GM12878 (cell line): ENCODE data around the gene USP10. TPM values are rescaled to one million over a fixed set of nuclear protein-coding genes. Genes with fewer than 3 reads are reported as not detected.

Source experiments
- ATAC-seq: fragments of 200-7000 bp; cut with Tn5 transposase; 3 replicates; pipeline ENCODE4 v1.9.1; 2020; ENCODE audit warnings: mild to moderate bottlenecking, moderate library complexity
- BruUV-seq: library from RNA; stranded (reverse); fragments of 400-500 nt; replicated peaks from 2 replicates; lab custom pipeline; 2021; lab: Mats Ljungman, UMichigan
- CTCF ChIA-PET: fragments of 300-600 bp; sonication (Branson Sonifier 250); formaldehyde crosslinking; extraction: SDS; loops from one replicate; lab custom pipeline; 2021; ENCODE audit warnings: inconsistent platforms; lab: Yijun Ruan, JAX
- POLR2A ChIA-PET: fragments of 350-600 bp; formaldehyde crosslinking; extraction: SDS; loops from one replicate; lab custom pipeline; 2021; ENCODE audit warnings: inconsistent platforms; lab: Charles Lee
- RAD21 ChIA-PET: fragments of 300-600 bp; sonication (Branson Sonifier 250); formaldehyde crosslinking; loops from one replicate; lab custom pipeline; 2023; ENCODE audit warnings: antibody characterized with exemption; ENCODE audit not compliant: unreplicated experiment; lab: Charles Lee
- SMC1A ChIA-PET: fragments of 300-600 bp; sonication (Branson Sonifier 250); formaldehyde crosslinking; loops from one replicate; lab custom pipeline; 2023; ENCODE audit not compliant: unreplicated experiment, uncharacterized antibody; lab: Charles Lee
- DNase-seq: peaks from one replicate; pipeline ENCODE4 v3.0.0-alpha.2; 2011; ENCODE audit warnings: low read depth, low spot score
- FAIRE-seq: peaks from 3 replicates; lab custom pipeline; 2011; peaks lifted over from hg19 to GRCh38; lab: Jason Lieb, UNC
- H2AFZ ChIP-seq: 2 replicates; pipeline ENCODE4 v1.6.0; 2011; ENCODE audit warnings: low read depth, low read length, control low read depth; ENCODE audit not compliant: control insufficient read depth
- H3K27ac ChIP-seq: 2 replicates; pipeline ENCODE4 v1.5.1; 2011; ENCODE audit warnings: control low read depth; ENCODE audit not compliant: control insufficient read depth, insufficient read depth
- H3K27me3 ChIP-seq, 2 experiments: replicated peaks in 1 of 2; 2 replicates each; pipeline versions ENCODE4 v1.6.0 to v1.6.1; 2011; ENCODE audit warnings: low read length in 1 of 2; ENCODE audit not compliant: control insufficient read depth in 2 of 2, insufficient read depth in 2 of 2
- H3K36me3 ChIP-seq, 2 experiments: 2 replicates each; pipeline ENCODE4 v1.5.1; 2011; ENCODE audit warnings: low read length in 1 of 2; ENCODE audit not compliant: control insufficient read depth in 2 of 2, insufficient read depth in 2 of 2
- H3K4me1 ChIP-seq: 2 replicates; pipeline ENCODE4 v1.6.1; 2011; ENCODE audit warnings: mild to moderate bottlenecking, low read length, moderate library complexity, mixed read lengths; ENCODE audit not compliant: control insufficient read depth, insufficient read depth
- H3K4me2 ChIP-seq: 2 replicates; pipeline ENCODE4 v1.6.0; 2011; ENCODE audit warnings: control low read depth; ENCODE audit not compliant: control insufficient read depth, insufficient read depth
- H3K4me3 ChIP-seq: fragments of 200-600 bp; sonication (generic); 2 replicates; pipeline ENCODE4 v1.5.1; 2016
- H3K79me2 ChIP-seq: 2 replicates; pipeline ENCODE4 v1.6.0; 2011; ENCODE audit warnings: low read length; ENCODE audit not compliant: control insufficient read depth, insufficient read depth
- H3K9ac ChIP-seq: 2 replicates; pipeline ENCODE4 v1.8.0; 2011; ENCODE audit warnings: low read length, control low read depth, mixed read lengths; ENCODE audit not compliant: control insufficient read depth, insufficient read depth
- H3K9me3 ChIP-seq: replicated peaks from 3 replicates; pipeline ENCODE4 v1.5.1; 2011; ENCODE audit warnings: mild to moderate bottlenecking, low read length; ENCODE audit not compliant: control insufficient read depth, insufficient read depth
- H4K20me1 ChIP-seq: 2 replicates; pipeline ENCODE4 v1.6.0; 2011; ENCODE audit not compliant: control insufficient read depth, insufficient read depth
- BRCA1 ChIP-seq: IDR thresholded peaks from 2 replicates; pipeline ENCODE4 v1.6.1; 2011; ENCODE audit warnings: low read depth, low read length, improper control_type of control experiment
- LARP7 ChIP-seq: fragments of 450-650 bp; IDR thresholded peaks from 2 replicates; pipeline ENCODE4 v1.6.1; 2017; ENCODE audit warnings: mild to moderate bottlenecking
- PML ChIP-seq: IDR thresholded peaks from 2 replicates; pipeline ENCODE4 v1.6.1; 2012; ENCODE audit warnings: low read length, inconsistent platforms
- SIN3A ChIP-seq: IDR thresholded peaks from 2 replicates; pipeline ENCODE4 v1.6.1; 2012; ENCODE audit warnings: low read depth, low read length, improper control_type of control experiment
- SKIL ChIP-seq: fragments of 450-650 bp; IDR thresholded peaks from 2 replicates; pipeline ENCODE4 v1.6.1; 2017; ENCODE audit warnings: mild to moderate bottlenecking, low read depth, inconsistent platforms; ENCODE audit not compliant: poor library complexity, severe bottlenecking
- SP1 ChIP-seq: IDR thresholded peaks from one replicate; pipeline ENCODE4 v1.6.1; 2011; ENCODE audit warnings: low read depth, low read length
- SREBF2 ChIP-seq: IDR thresholded peaks from 2 replicates; pipeline ENCODE4 v1.6.1; 2012; ENCODE audit warnings: mild to moderate bottlenecking, low read length
- ZZZ3 ChIP-seq: IDR thresholded peaks from 2 replicates; pipeline ENCODE4 v1.6.1; 2011; ENCODE audit warnings: low read depth; ENCODE audit not compliant: control insufficient read depth, insufficient read length
- WGBS: methylation state at CpG from one replicate; pipeline ENCODE4 v1.1.6; 2016; ENCODE audit warnings: low lambda C conversion rate; ENCODE audit not compliant: insufficient replicate concordance, insufficient coverage; ENCODE audit errors: missing lambda C conversion rate; 5-methylcytosine and 5-hydroxymethylcytosine counted together
- in situ Hi-C: fragments of 300-500 bp; cut with MboI; formaldehyde crosslinking; loops from 9 replicates; pipeline ENCODE4 v1.14.3; 2018; ENCODE audit warnings: mixed read lengths
- intact Hi-C: fragments of 100-400 bp; cut with micrococcal nuclease; formaldehyde crosslinking; loops from one replicate; pipeline ENCODE4 v1.14.2; 2022; ENCODE audit not compliant: unreplicated experiment
- polyA plus RNA-seq, 11 experiments: library from polyadenylated mRNA; depleted of rRNA in 4 of 11; unstranded in 6 of 11; stranded (reverse) in 5 of 11; fragments of >200 nt; fragmentation: Nextera tagmentation in 4 of 11; fragmentation: Illumina TruSeq in 1 of 11; extraction: Ambion mirVana in 4 of 11; extraction: Trizol in 1 of 11; gene quantifications; 1 replicate in 1 of 11; 2 replicates in 10 of 11; pipeline versions ENCODE4 v1.2.1 to v1.2.3, GENCODE V29; 2011 to 2016; ENCODE audit warnings: inconsistent platforms in 2 of 11, missing spikeins in 2 of 11, low read depth in 1 of 11
- total RNA-seq, 4 experiments: library from RNA; depleted of rRNA in 3 of 4; stranded (reverse); fragments of >200 nt in 3 of 4; fragmentation: Illumina TruSeq in 1 of 4; extraction: Trizol in 1 of 4; gene quantifications; 2 replicates each; pipeline versions ENCODE4 v1.2.1 to v1.2.3, GENCODE V29; 2013 to 2021

The USP10 gene
- total and polyA plus RNA-seq, 10 of the 15 experiments (the other 5 are each of a cell fraction or from before 2014, with no cell fraction given): 46.1 to 160 (median 105) TPM

DNA sequence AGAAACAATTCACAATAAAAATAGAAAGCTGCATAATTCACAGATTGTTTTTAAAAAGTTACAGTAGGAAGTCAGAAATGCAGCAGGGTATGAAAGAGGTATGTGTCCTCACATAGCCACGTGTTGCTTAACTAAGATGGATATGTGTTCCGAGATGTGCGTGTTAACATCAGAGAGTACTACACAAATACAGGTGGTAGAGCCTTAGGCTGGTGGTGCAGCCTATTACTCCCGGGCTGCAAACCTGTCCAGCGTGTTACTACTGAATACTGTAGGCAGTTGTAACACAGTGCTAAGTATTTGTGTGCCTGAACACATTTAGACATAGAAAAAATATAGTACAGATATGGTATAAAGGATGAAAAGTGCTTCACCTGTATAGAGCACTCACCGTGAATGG, 46.4 kb downstream of the USP10 start:
- Histone ChIP-seq H3K4me3 (no peak overlapping the region), H3K27me3 (no peaks in the 10 kb centered on the region), H3K9ac (no peak overlapping the region), H3K4me2 (no peak overlapping the region), H3K36me3 (peaks cover 12 to 30% of the 10 kb centered on the region in 2 experiments), H2AFZ (no peak overlapping the region), H3K4me1 (peaks cover 15% of the 10 kb centered on the region), H3K27ac (no peak overlapping the region), H4K20me1 (no peaks in the 10 kb centered on the region), H3K79me2 (peaks cover 55% of the 10 kb centered on the region), H3K9me3 (no peaks in the 10 kb centered on the region)
- ChIA-PET SMC1A (interaction anchor here (0.9 to 2.1 kb wide), 6 partner anchors 8 to 225 kb away, joined by 3 to 12 read pairs (median 4); no protein-coding TSS in a partner anchor), RAD21 (no interaction called here), POLR2A (interaction anchor here (0.5 to 1.7 kb wide), 3 partner anchors 10 to 155 kb away, joined by 3 to 5 read pairs (median 4); no protein-coding TSS in a partner anchor), CTCF (interaction anchor here (0.6 to 12.5 kb wide), 8 partner anchors 8 to 225 kb away, joined by 3 to 239 read pairs (median 6); no protein-coding TSS in a partner anchor)
- intact Hi-C loops (no loop called here), in situ Hi-C loops (no loop called here)
- TF ChIP-seq SIN3A: no peak
- no peak for TF ChIP-seq SKIL
- no peak for TF ChIP-seq SREBF2
- TF ChIP-seq SP1: no peak
- TF ChIP-seq PML: no peak
- no peak for TF ChIP-seq BRCA1
- no peak for TF ChIP-seq LARP7
- TF ChIP-seq ZZZ3: no peak
- ATAC-seq (no peak), FAIRE-seq (no peak), DNase-seq (no peak)
- BruUV-seq: no TSS peak
- WGBS: 100% methylated on average over 6 of the region's 6 CpGs
